Suprapubic skin (tissue), 4 donors: Measurements from ENCODE around the gene GDE1. TPM values are rescaled to one million over a fixed set of nuclear protein-coding genes. Genes with fewer than 3 reads are reported as not detected.

Experiments used
- DNase-seq, 2 donors: peaks; one replicate each; pipeline ENCODE4 v3.0.0-alpha.2; 2019; ENCODE audit warnings: low spot score in 2 of 2
- H3K27ac ChIP-seq: fragments of 200-600 bp; sonication (generic); one replicate; pipeline ENCODE4 v1.5.1; 2019
- H3K27me3 ChIP-seq: fragments of 200-600 bp; sonication (generic); one replicate; pipeline ENCODE4 v1.5.1; 2019
- H3K36me3 ChIP-seq: fragments of 200-600 bp; sonication (generic); one replicate; pipeline ENCODE4 v1.5.1; 2019
- H3K4me1 ChIP-seq: fragments of 200-600 bp; sonication (generic); one replicate; pipeline ENCODE4 v1.5.1; 2019
- H3K4me3 ChIP-seq: fragments of 200-600 bp; sonication (generic); one replicate; pipeline ENCODE4 v1.5.1; 2019; ENCODE audit warnings: mild to moderate bottlenecking
- H3K9me3 ChIP-seq: fragments of 200-600 bp; sonication (generic); one replicate; pipeline ENCODE4 v1.5.1; 2019
- EP300 ChIP-seq: sonication (generic); formaldehyde crosslinking; IDR thresholded peaks from one replicate; pipeline ENCODE4 v1.6.1; 2017; ENCODE audit warnings: antibody characterized with exemption
- POLR2A ChIP-seq, 2 donors: fragments of 450-650 bp; IDR thresholded peaks; one replicate each; pipeline ENCODE4 v1.6.1; 2017; ENCODE audit warnings: antibody characterized with exemption in 2 of 2, mild to moderate bottlenecking in 2 of 2, moderate library complexity in 2 of 2
- POLR2AphosphoS5 ChIP-seq, 3 donors: sonication (generic); formaldehyde crosslinking; IDR thresholded peaks; one replicate each; pipeline ENCODE4 v1.6.1; 2017; ENCODE audit warnings: antibody characterized with exemption in 3 of 3
- WGBS: methylation state at CpG from one replicate; pipeline ENCODE4 v1.1.5; 2018; 5-methylcytosine and 5-hydroxymethylcytosine counted together
- total RNA-seq, 4 donors: library from RNA; depleted of rRNA; stranded (reverse); fragments of >200 nt; gene quantifications; one replicate each; pipeline ENCODE4 v1.1.0, GENCODE V29; 2016
- TF ChIP-seq, protein P1 (sequence below), 2 donors: fragments of 200-600 bp in 1 of 2; fragments of 450-650 bp in 1 of 2; sonication (generic) in 1 of 2; IDR thresholded peaks; one replicate each; pipeline ENCODE4 v1.5.1; 2016 to 2019; ENCODE audit warnings: antibody characterized with exemption in 2 of 2, mild to moderate bottlenecking in 1 of 2, moderate library complexity in 1 of 2

Gene GDE1
- total RNA-seq, 4 donors from 2014 or later: 32.7 to 58.1 (median 44.7) TPM

DNA sequence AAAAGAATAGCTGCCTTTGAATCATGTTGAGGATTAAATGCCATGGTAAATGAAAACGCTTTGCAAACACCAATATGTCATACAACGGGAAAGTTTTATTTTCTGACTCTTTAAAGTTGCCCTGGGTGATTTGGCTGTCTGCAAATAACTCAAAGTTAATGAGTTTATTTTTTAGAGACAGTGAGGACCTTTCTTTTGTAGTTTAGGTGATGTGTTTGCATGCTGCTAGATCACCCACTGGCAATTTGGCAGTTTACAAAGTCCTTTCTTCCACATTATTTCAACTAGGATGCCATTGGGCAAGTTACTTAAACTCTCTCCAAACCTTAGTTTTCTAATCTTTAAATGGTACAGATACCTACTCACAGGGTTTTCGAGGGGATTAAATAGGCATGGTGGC is 37.8 kb downstream of the GDE1 start:
- no peak for TF ChIP-seq EP300
- no peak for TF ChIP-seq POLR2A (IDR thresholded peaks at IDR 0.05)
- no peak for TF ChIP-seq POLR2AphosphoS5 (IDR thresholded peaks at IDR 0.05)
- Histone ChIP-seq H3K36me3 (no peaks in the 10 kb centered on the region), H3K4me3 (no peak overlapping the region), H3K9me3 (no peaks in the 10 kb centered on the region), H3K27ac (no peak overlapping the region), H3K27me3 (peaks cover 5% of the 10 kb centered on the region), H3K4me1 (peaks cover 12% of the 10 kb centered on the region)
- DNase-seq: no peak
- 86% methylated on average over 3 of the region's 3 CpGs for WGBS

DNA sequence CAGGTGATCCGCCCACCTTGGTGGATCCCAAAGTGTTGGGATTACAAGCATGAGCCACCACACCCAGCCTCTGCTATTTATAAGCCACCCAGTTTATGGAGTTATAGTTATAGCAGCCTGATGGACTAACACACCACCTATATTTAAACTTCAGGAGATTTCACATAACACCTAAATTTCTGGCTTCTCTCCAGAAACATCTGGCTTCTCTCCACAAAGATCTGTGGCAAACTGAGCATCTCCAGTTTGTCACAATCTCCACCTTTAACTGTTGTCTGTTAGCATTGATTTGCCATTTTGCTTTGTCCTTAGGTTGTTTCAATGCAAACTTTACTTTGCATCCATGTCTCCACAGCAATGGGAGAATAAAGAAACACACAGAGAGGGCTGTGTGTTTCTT is 39.6 kb downstream of the GDE1 start:
- Histone ChIP-seq H3K4me3 (no peak overlapping the region), H3K4me1 (peaks cover under 1% of the 10 kb centered on the region), H3K9me3 (no peaks in the 10 kb centered on the region), H3K36me3 (no peaks in the 10 kb centered on the region), H3K27ac (no peak overlapping the region), H3K27me3 (peaks cover 5% of the 10 kb centered on the region)
- DNase-seq: no peak
- WGBS: 58% methylated on average over 1 of the region's 1 CpG
- TF ChIP-seq POLR2A (IDR thresholded peaks at IDR 0.05): no peak
- TF ChIP-seq EP300: no peak
- TF ChIP-seq POLR2AphosphoS5 (IDR thresholded peaks at IDR 0.05): no peak
- TF ChIP-seq, protein P1, sequence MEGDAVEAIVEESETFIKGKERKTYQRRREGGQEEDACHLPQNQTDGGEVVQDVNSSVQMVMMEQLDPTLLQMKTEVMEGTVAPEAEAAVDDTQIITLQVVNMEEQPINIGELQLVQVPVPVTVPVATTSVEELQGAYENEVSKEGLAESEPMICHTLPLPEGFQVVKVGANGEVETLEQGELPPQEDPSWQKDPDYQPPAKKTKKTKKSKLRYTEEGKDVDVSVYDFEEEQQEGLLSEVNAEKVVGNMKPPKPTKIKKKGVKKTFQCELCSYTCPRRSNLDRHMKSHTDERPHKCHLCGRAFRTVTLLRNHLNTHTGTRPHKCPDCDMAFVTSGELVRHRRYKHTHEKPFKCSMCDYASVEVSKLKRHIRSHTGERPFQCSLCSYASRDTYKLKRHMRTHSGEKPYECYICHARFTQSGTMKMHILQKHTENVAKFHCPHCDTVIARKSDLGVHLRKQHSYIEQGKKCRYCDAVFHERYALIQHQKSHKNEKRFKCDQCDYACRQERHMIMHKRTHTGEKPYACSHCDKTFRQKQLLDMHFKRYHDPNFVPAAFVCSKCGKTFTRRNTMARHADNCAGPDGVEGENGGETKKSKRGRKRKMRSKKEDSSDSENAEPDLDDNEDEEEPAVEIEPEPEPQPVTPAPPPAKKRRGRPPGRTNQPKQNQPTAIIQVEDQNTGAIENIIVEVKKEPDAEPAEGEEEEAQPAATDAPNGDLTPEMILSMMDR (IDR thresholded peaks at IDR 0.05): no peak

DNA sequence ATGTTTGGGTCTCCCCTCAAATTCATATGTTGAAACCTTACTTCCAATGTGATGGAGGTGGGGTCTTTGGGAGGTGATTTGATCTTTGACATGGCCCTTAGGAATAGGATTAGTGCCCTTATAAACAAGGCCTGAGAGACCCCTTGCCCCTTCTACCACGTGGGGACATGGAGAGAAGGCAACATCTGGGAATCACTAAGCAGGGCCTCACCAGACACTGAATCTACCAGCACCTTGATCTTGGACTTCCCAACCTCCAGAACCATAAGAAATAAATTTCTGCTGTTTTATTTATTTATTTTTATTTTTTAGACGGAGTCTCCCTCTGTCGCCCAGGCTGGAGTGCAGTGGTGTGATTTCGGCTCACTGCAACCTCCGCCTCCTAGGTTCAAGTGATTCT is 40.1 kb downstream of the GDE1 start:
- Histone ChIP-seq H3K36me3 (no peaks in the 10 kb centered on the region), H3K4me1 (no peaks in the 10 kb centered on the region), H3K27ac (no peak overlapping the region), H3K9me3 (no peaks in the 10 kb centered on the region), H3K27me3 (peaks cover 5% of the 10 kb centered on the region), H3K4me3 (no peak overlapping the region)
- no peak for DNase-seq
- TF ChIP-seq, protein P1 (IDR thresholded peaks at IDR 0.05): no peak
- no peak for TF ChIP-seq POLR2A (IDR thresholded peaks at IDR 0.05)
- TF ChIP-seq EP300: no peak
- TF ChIP-seq POLR2AphosphoS5 (IDR thresholded peaks at IDR 0.05): no peak
- WGBS: 90% methylated on average over 5 of the region's 5 CpGs

DNA sequence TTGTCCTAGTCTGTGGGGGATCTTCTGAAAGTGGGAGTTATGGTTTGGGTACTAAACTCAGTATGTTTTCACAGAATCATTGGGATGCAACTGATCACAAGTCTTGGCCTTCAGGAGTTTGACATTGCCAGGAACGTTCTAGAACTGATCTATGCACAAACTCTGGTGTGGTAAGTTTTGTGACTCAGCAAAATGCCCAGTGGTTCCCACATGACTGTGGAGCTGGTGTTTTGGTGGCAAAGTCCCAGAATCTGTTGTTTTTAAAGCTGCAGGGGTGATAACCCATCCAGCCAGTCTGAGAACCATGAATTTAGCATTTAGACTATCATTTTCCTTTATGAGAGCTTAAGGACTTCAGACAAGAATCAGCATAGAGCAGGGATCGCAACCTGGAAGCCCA is 40.6 kb downstream of the GDE1 start:
- H3K9me3 ChIP-seq: no peaks in the 10 kb centered on the region
- no peak overlapping the region for H3K27ac ChIP-seq
- no peak for DNase-seq
- H3K36me3 ChIP-seq: no peaks in the 10 kb centered on the region
- peaks cover 5% of the 10 kb centered on the region for H3K27me3 ChIP-seq
- WGBS: 70% methylated on average over 2 of the region's 2 CpGs
- no peaks in the 10 kb centered on the region for H3K4me1 ChIP-seq
- TF ChIP-seq POLR2AphosphoS5 (IDR thresholded peaks at IDR 0.05): no peak
- no peak for TF ChIP-seq POLR2A (IDR thresholded peaks at IDR 0.05)
- TF ChIP-seq EP300: no peak
- TF ChIP-seq, protein P1 (IDR thresholded peaks at IDR 0.05): no peak
- no peak overlapping the region for H3K4me3 ChIP-seq

DNA sequence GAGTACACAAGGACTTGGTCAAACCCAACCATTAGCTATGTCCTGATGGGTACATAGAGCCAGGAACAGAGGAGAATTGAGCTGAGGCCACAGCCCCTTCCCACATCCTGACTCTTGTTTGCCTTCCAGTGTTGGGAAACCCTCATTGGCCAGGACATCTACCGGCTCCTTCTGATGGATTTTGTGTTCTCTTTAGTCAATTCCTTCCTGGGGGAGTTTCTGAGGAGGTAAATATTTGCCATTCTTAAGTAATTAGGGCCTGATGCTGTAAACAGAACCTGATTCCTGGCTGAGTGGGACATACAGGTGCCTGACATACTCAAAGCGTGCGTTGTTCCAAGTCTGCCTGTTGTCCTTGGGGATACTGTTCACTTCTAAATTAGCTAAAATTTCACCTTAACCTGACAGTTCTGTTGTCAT is 42.6 kb downstream of the GDE1 start:
- TF ChIP-seq, protein P1 (IDR thresholded peaks at IDR 0.05): no peak
- TF ChIP-seq POLR2A (IDR thresholded peaks at IDR 0.05): no peak
- no peak for TF ChIP-seq POLR2AphosphoS5 (IDR thresholded peaks at IDR 0.05)
- TF ChIP-seq EP300: no peak
- DNase-seq: no peak
- Histone ChIP-seq H3K27ac (no peak overlapping the region), H3K4me1 (no peaks in the 10 kb centered on the region), H3K4me3 (no peak overlapping the region), H3K9me3 (no peaks in the 10 kb centered on the region), H3K36me3 (no peaks in the 10 kb centered on the region), H3K27me3 (peaks cover 5% of the 10 kb centered on the region)
- WGBS: 85% methylated on average over 3 of the region's 3 CpGs

DNA sequence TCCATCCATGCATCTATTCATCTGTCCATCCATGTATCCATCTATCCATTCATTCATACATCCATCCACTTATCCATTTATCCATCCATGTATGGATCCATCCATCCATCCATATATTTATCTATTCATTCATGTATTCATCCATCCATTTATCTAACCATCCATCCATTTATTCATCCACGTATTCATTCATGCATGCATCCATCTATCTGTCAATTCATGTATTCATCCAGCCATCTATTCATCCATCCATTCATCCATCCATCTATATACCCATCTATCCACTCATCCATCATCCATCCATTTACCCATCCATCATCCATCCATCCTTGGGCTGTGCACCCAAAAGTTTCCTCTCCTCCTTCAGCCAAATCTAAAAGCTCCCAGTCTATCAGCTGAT is 43.4 kb downstream of the GDE1 start:
- WGBS: 93% methylated on average over 1 of the region's 1 CpG
- no peak overlapping the region for H3K27ac ChIP-seq
- H3K36me3 ChIP-seq: no peaks in the 10 kb centered on the region

More for the DNA sequence above, 43.4 kb downstream of the GDE1 start:
- TF ChIP-seq POLR2AphosphoS5 (IDR thresholded peaks at IDR 0.05) (no peak), POLR2A (IDR thresholded peaks at IDR 0.05) (no peak), EP300 (no peak)
- TF ChIP-seq, protein P1 (IDR thresholded peaks at IDR 0.05): no peak
- Histone ChIP-seq H3K4me1 (no peaks in the 10 kb centered on the region), H3K27me3 (peaks cover 5% of the 10 kb centered on the region), H3K4me3 (no peak overlapping the region), H3K9me3 (no peaks in the 10 kb centered on the region)
- DNase-seq: no peak
